H4 (cell line): ENCODE results near the gene USP38. TPM values are rescaled to one million over a fixed set of nuclear protein-coding genes. Genes with fewer than 3 reads are reported as not detected.
A peak's percentile ranks its signal among the peaks of the same experiment; 100 is the strongest.
"Not testable (repeated sequence)": the region's sequence is repeated elsewhere in the genome, so short reads cannot be mapped to it uniquely, and the experiment has no call there.

ENCODE experiments used
- DNase-seq: peaks from one replicate; pipeline ENCODE4 v3.0.0-alpha.2; 2015; ENCODE audit warnings: low spot score
- total RNA-seq: library from RNA; depleted of rRNA; stranded (reverse); fragments of >200 nt; shearing (Covaris generic); gene quantifications from 2 replicates; pipeline ENCODE4 v1.2.3, GENCODE V29; 2014; rRNA removed

The USP38 gene, protein sequence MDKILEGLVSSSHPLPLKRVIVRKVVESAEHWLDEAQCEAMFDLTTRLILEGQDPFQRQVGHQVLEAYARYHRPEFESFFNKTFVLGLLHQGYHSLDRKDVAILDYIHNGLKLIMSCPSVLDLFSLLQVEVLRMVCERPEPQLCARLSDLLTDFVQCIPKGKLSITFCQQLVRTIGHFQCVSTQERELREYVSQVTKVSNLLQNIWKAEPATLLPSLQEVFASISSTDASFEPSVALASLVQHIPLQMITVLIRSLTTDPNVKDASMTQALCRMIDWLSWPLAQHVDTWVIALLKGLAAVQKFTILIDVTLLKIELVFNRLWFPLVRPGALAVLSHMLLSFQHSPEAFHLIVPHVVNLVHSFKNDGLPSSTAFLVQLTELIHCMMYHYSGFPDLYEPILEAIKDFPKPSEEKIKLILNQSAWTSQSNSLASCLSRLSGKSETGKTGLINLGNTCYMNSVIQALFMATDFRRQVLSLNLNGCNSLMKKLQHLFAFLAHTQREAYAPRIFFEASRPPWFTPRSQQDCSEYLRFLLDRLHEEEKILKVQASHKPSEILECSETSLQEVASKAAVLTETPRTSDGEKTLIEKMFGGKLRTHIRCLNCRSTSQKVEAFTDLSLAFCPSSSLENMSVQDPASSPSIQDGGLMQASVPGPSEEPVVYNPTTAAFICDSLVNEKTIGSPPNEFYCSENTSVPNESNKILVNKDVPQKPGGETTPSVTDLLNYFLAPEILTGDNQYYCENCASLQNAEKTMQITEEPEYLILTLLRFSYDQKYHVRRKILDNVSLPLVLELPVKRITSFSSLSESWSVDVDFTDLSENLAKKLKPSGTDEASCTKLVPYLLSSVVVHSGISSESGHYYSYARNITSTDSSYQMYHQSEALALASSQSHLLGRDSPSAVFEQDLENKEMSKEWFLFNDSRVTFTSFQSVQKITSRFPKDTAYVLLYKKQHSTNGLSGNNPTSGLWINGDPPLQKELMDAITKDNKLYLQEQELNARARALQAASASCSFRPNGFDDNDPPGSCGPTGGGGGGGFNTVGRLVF
- total RNA-seq: 7.8 and 12.7 TPM in 2 replicates

DNA sequence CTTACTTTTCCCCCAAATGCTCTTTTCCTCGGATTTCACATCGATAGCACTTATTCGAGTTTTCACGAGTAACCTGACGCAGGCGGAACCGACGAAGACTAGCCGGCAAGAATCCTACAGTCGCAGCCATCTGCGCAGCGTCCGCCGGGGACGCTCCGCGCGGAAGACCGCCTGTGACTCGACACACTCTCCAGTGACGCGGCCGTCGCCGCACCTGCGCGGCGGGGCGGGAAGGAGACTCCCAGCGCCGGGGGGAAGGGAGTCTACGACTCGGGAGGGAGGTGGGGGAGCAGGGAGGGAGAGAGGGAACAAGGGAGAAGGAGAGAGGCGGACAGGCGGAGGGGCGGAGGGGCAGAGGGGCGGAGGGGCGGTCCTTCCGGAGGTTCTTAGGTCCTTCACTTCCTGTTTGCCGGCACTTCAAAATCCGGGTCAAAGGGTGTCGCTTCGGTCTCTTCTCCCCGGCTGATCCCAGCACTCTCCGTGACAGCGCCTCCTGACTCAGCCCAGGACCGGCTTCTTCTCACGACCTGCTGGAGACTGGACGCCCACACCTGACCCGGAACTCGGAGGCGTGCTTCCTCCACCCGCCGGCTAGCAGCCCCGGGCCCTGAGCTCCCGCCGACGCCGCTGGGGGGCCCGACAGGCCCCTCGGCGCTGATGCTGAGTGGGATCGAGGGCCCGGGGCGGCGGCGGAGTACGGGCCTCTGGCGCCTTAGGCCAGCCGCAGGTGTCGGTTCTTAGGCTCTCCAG is at the start of gene USP38:
USP38 (plus strand) TSS at position 415 of the 750 bp plus-strand sequence. CDS start 534 bp downstream, outside the sequence.
- DNase-seq: peak; percentile 90

DNA sequence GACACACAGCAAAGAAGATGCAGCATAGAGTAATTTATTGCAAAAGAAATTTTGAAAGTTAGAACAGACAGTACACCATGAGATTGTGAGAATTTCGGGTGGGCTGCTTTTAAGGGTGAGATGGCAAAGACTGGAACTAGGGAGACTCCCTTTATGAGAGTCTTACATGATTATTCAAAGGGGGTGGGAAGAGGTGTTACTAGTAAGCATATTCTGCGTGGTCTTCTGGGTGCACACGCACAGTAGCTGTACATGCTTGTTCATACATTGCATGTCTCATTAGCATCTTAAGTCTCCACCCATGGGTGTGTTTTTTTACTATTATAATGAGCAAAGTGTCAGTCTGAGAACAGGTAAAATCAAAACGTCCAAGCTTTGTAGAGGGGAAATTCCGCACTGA is 49.4 kb upstream of the USP38 start:
- DNase-seq: no peak

GRCh38 chr4:143140696-143141095 is 44.0 kb upstream of the USP38 start:
- no peak for DNase-seq

GRCh38 chr4:143148521-143148920 is 36.2 kb upstream of the USP38 start:
- DNase-seq: no peak

DNA sequence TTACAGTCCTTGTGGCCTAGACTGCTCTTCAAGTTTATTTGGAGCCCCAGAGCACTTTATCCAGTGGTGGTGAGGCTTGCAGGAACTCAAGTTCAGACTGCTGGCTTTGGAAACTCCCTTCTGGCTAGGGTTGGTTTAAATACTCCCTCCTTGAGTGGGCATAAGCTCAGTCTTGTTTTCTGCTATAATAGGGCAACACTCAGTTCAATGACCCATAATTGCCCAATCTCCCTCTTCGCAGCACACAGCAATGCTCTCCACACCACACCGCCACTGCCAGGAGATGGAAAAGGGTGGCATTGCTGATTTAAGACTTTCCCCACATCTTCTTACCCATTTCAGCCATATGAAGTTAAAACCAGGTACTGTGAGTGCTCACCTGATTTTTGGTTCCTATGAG is 27.9 kb upstream of the USP38 start:
- DNase-seq: no peak

DNA sequence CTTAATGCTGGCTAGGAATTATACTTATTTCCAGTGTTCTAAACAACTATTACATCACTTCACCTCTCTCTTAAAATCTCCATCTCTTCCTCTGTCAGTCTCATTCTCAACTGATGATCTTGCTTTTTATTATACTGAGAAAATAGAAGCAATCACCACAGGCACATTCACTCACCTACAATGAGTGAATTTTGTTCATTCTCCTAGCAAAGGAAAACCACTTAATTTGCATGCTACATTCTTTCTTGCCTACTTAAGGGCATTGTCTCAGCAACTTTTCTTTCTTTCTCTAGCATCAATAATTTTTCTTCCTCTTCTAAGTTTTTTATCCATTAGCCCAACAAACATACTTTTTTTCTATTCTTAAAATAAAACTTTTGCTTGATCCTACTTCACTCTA is 21.1 kb upstream of the USP38 start:
- no peak for DNase-seq

DNA sequence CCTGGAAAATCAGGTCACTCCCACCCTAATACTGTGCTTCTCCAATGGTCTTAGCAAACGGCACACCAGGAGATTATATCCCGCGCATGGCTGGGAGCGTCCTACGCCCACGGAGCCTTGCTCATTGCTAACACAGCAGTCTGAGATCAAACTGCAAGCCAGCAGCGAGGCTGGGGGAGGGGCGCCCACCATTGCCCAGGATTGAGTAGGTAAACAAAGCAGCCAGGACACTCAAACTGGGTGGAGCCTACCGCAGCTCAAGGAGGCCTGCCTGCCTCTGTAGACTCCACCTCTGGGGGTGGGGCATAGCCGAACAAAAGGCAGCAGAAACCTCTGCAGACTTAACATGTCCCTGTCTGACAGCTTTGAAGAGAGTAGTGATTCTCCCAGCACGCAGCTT is 18.0 kb upstream of the USP38 start:
- not testable (repeated sequence) for DNase-seq

DNA sequence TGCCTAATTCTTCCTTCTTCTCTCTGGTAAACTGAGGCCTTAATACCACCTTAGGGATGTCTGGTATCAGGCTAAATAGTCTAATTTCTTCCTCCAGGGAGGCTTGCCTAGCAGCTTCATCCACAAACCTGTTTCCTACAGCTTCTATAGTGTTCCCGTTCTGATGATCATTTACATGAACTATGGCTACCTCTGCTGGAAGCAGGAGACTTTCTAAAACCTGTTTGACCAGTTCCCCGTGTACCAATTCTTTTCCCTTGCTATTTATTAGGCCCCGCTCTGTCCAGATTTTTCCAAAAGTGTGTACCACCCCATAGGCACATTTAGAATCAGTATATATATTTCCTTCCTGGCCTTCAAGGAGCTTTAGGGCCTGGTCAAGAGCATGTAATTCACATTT is 5.8 kb upstream of the USP38 start:
- no peak for DNase-seq

DNA sequence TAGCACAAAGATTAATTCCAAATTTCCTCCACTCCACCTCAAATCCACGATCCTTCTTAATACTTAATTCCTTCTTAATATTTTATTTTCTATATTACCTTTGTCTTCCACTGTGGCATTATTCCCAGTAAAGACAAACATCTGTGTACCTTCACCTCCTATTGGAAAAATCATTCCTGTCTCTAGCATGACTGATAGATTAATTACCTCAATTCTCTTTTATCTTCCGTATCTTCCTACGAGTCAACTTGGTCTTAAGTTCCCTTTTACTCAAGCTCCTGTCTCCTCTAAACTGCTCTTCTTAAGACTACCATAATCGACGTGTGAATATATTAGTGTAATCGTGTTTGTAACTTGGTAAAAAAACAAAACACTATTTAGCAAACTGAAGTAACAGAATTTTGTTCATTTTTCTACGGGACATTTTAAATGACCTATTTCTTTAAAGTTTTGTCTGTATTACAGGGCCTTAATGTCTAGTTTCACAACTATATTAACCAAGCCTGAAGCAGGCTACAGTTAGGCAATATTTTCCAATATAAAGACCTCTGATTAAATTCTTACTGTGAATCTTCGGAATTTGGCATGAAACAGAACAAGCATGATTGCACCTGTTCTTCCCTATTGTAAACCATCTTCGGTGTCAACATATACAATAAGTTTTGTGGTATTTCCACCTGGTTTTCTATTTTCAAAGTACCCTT is 1.1 kb upstream of the USP38 start:
- DNase-seq: no peak

DNA sequence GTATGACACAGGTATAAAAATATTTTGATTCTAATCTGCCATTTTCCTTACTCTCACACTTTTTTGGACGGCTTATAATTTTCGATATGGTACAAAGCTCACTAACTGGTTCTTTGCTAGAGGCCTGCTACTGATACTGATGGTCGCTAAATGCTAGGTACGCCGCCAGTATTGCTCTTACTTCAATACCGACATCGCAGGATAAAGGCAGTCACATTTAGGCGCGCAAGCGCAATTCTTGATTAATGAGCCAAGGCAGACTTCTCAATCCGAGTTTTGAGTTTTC is 557 bp upstream of the USP38 start:
- no peak for DNase-seq

DNA sequence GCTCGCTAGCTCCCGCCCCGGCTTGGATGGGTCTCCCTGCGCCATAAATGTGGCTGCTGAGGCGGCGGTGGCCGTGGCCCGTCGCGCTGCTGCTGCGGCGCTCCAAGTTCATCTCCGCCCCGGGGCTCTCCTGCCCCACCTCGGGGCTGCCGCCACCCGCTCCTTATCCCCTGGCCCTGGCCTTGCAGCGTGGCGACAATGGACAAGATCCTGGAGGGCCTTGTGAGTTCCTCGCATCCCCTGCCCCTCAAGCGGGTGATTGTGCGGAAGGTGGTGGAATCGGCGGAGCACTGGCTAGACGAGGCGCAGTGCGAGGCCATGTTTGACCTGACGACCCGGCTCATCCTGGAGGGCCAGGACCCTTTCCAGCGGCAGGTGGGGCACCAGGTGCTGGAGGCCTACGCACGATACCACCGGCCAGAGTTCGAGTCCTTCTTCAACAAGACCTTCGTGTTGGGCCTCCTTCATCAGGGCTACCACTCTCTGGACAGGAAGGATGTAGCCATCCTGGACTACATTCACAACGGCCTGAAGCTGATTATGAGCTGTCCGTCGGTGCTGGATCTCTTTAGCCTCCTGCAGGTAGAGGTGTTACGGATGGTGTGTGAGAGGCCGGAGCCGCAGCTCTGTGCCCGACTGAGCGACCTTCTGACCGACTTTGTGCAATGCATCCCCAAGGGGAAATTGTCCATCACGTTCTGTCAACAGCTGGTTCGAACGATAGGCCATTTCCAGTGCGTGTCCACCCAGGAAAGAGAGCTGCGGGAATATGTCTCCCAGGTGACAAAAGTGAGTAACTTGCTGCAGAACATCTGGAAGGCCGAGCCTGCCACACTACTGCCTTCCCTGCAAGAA is 763 bp downstream of the USP38 start:
- DNase-seq: peak; percentile 10

DNA sequence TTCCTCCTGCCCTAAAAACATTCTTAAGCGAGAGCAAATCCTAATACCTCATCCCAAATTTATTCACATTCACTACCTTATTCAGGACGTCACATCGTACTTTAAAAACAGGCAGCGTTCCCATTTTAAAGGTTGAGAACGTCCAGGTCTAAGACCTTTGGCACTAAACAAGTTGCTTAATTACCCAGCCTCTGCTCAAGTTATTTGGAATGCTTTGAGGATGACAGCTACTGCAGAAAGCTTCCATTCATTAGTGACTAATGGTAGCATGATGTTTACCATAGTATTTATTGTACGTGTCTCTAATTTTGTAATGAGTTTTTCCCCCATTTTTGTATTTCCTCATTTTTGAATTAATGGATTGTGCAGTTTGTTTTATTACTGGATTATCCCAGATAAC is 1.5 kb downstream of the USP38 start:
- no peak for DNase-seq

GRCh38 chr4:143186649-143187048 is 1.9 kb downstream of the USP38 start:
- no peak for DNase-seq

GRCh38 chr4:143188136-143189088 is 3.7 kb downstream of the USP38 start:
- no peak for DNase-seq

DNA sequence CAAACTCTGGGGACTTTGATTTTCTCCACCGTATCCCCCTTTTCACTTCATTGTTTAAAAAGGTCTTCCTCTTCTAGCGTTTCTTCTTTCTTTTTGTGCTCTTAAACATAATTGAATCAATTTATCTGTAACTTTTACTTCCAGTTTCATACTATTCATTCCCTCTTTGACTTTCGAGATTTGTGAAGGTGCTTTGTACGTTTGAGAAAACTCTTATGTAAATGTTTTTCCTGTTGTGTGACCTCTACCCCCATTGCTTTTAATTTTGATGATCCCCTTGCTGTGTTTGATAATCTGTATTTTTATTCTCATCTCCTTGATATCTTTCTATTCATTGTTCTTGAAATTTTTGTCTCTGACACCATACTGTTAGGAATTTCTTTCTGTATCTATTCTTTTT is 4.8 kb downstream of the USP38 start:
- DNase-seq: no peak

DNA sequence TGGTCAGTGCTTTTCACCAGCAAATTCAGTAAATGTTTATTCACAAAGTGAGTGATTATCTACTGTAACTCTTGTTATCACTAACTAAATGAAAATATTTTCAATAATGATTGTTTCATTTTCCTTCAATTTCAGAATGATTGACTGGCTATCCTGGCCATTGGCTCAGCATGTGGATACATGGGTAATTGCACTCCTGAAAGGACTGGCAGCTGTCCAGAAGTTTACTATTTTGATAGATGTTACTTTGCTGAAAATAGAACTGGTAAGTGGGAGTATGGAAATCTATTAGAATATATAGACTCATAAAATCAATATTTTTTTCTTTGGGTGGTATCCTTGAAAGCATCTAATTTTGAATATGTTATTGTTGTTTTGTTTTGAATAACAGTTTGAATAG is 10.9 kb downstream of the USP38 start:
- DNase-seq: no peak

DNA sequence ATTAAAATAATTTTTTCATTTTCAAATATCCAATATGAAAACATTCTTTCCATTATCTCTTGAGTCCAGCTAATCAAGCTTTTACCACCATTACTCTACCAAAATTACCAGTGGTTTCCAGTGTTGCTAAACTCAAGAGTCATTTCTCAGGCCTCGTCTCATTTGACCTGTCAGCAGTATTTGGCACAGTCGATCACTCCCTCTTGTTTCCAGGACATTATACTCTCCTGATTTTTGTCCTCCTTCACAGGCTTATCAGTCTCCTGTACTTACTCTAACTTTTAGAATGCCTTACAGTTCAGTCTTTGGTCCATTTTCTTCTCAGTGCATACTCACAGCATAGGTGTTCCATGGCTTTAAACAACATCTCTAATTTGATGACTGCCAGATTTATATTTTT is 11.6 kb downstream of the USP38 start:
- DNase-seq: no peak

- DNase-seq: no peak
Measured at GRCh38 chr4:143199503-143199902, 14.8 kb downstream of the USP38 start.

- DNase-seq: no peak
Measured at GRCh38 chr4:143202824-143203223, 18.1 kb downstream of the USP38 start.
